ENCODE measurements around the gene OR10V1. TPM values are rescaled to one million over a fixed set of nuclear protein-coding genes. Genes with fewer than 3 reads are reported as not detected.

OR10V1 gene
- total RNA-seq, 2 donors from 2014 or later, result not detected

- ATAC-seq (no peak), DNase-seq (no peak)
- intact Hi-C loops (cut with DNase I), result loop anchor here (5.0 to 10.0 kb wide), 3 partner anchors 129 to 501 kb away; partner anchors contain the start of gene DTX4 (in 1 of the 2)
These were observed 37.4 kb downstream of the OR10V1 start for GRCh38 chr11:59676205-59676604.

- ATAC-seq (no peak), DNase-seq (no peak)
- intact Hi-C loops (cut with DNase I), result loop anchor here in 1 of 2 donors (10.0 kb wide), 2 partner anchors 131 to 499 kb away; partner anchors contain the start of gene DTX4
These were observed 39.4 kb downstream of the OR10V1 start for GRCh38 chr11:59674291-59674690.

GRCh38 chr11:59673291-59673690 lies 40.4 kb downstream of the OR10V1 start:
- no peak for DNase-seq
- intact Hi-C loops (cut with DNase I), result loop anchor here in 1 of 2 donors (10.0 kb wide), 2 partner anchors 132 to 498 kb away; partner anchors contain the start of gene DTX4
- no peak for ATAC-seq

DNA sequence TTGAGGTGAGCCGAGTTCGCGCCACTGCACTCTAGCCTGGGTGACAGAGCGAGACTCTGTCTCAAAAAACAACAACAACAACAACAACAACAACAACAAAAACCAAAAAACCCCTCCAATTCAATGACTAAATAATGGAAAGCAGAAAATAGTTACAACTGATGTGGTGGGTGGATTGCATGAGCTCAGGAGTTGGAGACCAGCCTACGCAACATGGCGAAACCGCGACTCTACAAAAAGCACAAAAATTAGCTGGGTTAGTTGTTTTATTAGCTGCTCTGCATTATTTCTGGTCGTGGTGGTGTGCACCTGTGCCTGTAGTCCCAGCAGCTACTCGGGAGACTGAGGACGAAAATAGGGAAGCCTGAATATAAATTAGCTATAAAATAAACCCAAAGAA lies 42.2 kb downstream of the OR10V1 start:
- ATAC-seq (no peak), DNase-seq (no peak)
- intact Hi-C loops (cut with DNase I), result loop anchor here in 1 of 2 donors (10.0 kb wide), 2 partner anchors 133 to 497 kb away; partner anchors contain the start of gene DTX4

DNA sequence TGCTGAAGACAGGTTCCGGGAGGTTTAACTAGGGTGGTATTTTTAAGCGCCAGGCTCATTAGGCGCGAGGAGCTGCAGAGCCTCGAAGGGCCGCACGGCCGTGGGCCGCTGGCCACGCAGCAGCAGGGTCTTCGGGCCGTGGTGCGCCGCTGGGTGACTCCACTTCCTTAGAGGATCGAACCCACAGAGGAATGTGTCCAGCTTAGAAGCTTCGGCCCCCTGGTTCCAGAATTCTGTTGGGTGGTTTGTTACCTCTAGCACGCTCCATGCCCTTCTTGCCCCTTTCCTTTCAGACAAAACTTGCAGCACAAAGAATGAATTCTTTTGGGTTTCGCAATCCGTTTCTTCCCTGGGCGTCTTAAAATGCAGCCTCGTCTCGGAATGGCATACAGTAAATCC lies 44.0 kb downstream of the OR10V1 start:
- intact Hi-C loops (cut with DNase I), result loop anchor here in 1 of 2 donors (10.0 kb wide), 3 partner anchors 55 to 495 kb away; partner anchors contain the start of genes DTX4 and OSBP
- peak; percentile 20 to 44 for ATAC-seq
- DNase-seq, result peak; percentile 33

- DNase-seq, result peak; percentile 100
- intact Hi-C loops (cut with DNase I), result loop anchor here in 1 of 2 donors (10.0 kb wide), 1 partner anchor 54 kb away; the partner anchor contains the start of gene OSBP
- ATAC-seq, result peak; percentile 97
These were observed 44.6 kb downstream of the OR10V1 start, which contains the start of gene PATL1 for GRCh38 chr11:59668950-59669610. TSS of gene PATL1 (minus strand) at chr11:59669037. CDS start at chr11:59668895, 142 bp downstream.

GRCh38 chr11:59668188-59668949 lies 45.3 kb downstream of the OR10V1 start:
- peak; percentile 19 to 50 for ATAC-seq
- intact Hi-C loops (cut with DNase I), result loop anchor here in 1 of 2 donors (10.0 kb wide), 1 partner anchor 54 kb away; the partner anchor contains the start of gene OSBP
- DNase-seq, result peak; percentile 67

- intact Hi-C loops (cut with DNase I), result loop anchor here in 1 of 2 donors (10.0 kb wide), 1 partner anchor 53 kb away; the partner anchor contains the start of gene OSBP
- ATAC-seq, result no peak
- no peak for DNase-seq
These were observed 45.8 kb downstream of the OR10V1 start for GRCh38 chr11:59667812-59668187.

DNA sequence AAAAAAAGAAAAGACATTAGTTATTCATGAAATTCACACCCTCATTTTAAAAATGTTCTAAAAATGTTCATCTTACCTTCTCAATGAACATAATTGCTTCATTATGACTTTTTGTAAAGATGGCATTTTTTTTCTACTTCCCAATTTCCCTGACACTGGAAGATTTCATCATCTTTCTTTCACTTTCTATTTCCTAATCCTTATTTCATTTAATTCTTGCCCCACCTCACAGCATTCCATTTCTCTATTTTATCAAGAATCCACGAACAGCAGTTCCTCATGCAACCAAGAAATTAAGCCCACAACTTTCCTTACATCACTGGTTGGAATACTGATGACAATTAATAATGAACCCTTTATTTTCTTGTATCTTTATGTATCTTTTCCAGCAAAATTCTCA lies 46.7 kb downstream of the OR10V1 start:
- intact Hi-C loops (cut with DNase I), result loop anchor here in 1 of 2 donors (10.0 kb wide), 1 partner anchor 52 kb away; the partner anchor contains the start of gene OSBP
- DNase-seq (no peak), ATAC-seq (no peak)

Other genes with a start within 250 kb of the OR10V1 start
- not detected for gene OR4D10, start 240.5 kb downstream of the OR10V1 start, total RNA-seq
- gene OR4D11, start 210.3 kb downstream of the OR10V1 start, total RNA-seq, result not detected
- not detected for gene OR4D9, start 202.3 kb downstream of the OR10V1 start, total RNA-seq
- 10 to 100 TPM; 31.7 to 37.8 TPM for gene OSBP, start 98.1 kb downstream of the OR10V1 start, total RNA-seq
- gene PATL1, start 44.8 kb downstream of the OR10V1 start, total RNA-seq, result 10 to 100 TPM; 21.6 to 28.2 TPM
- 10 to 100 TPM; 10.6 to 14.1 TPM for gene STX3, start 41.5 kb upstream of the OR10V1 start, total RNA-seq
- gene MRPL16, start 96.9 kb upstream of the OR10V1 start, total RNA-seq, result 10 to 100 TPM; 61.2 to 70.4 TPM
- not detected for gene CBLIF, start 131.7 kb upstream of the OR10V1 start, total RNA-seq
- gene TCN1, start 152.6 kb upstream of the OR10V1 start, total RNA-seq, result not detected
- not detected for gene OOSP3, start 164.9 kb upstream of the OR10V1 start, total RNA-seq
- gene OOSP1, start 224.6 kb upstream of the OR10V1 start, total RNA-seq, result not detected